LNCaP clone FGC (cell line): ENCODE results near the gene FANCE.
A peak's percentile ranks its signal among the peaks of the same experiment; 100 is the strongest.

Experiments used
- DNase-seq: peaks from one replicate; pipeline ENCODE4 v3.0.0-alpha.2; 2011; ENCODE audit warnings: low read depth
- H3K4me3 ChIP-seq: 2 replicates; pipeline ENCODE4 v1.5.1; 2011; ENCODE audit warnings: mild to moderate bottlenecking, low read depth, low read length, control low read depth
- TF ChIP-seq, protein P1 (sequence below): IDR thresholded peaks from 2 replicates; pipeline ENCODE4 v1.5.1; 2012; ENCODE audit warnings: mild to moderate bottlenecking; ENCODE audit not compliant: control insufficient read depth, insufficient read depth; ENCODE audit errors: extremely low read depth

Gene FANCE

DNA sequence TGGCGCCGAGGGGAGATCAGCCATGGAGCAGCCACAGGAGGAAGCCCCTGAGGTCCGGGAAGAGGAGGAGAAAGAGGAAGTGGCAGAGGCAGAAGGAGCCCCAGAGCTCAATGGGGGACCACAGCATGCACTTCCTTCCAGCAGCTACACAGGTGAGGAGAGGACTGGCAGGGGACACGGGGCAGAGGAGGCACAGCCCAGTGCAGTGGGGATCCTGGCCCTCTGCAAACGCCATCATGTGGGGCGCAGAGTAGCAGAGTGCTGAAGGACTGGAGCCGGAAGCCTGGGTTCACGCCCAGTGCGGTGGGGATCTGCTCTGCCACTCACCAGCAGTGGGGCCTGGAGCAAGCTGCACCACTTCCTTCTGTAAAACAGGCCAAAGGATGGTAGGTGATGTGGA lies 41.1 kb upstream of the FANCE start:
- TF ChIP-seq, protein P1, sequence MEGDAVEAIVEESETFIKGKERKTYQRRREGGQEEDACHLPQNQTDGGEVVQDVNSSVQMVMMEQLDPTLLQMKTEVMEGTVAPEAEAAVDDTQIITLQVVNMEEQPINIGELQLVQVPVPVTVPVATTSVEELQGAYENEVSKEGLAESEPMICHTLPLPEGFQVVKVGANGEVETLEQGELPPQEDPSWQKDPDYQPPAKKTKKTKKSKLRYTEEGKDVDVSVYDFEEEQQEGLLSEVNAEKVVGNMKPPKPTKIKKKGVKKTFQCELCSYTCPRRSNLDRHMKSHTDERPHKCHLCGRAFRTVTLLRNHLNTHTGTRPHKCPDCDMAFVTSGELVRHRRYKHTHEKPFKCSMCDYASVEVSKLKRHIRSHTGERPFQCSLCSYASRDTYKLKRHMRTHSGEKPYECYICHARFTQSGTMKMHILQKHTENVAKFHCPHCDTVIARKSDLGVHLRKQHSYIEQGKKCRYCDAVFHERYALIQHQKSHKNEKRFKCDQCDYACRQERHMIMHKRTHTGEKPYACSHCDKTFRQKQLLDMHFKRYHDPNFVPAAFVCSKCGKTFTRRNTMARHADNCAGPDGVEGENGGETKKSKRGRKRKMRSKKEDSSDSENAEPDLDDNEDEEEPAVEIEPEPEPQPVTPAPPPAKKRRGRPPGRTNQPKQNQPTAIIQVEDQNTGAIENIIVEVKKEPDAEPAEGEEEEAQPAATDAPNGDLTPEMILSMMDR = no peak
- no peak for DNase-seq
- no peak overlapping the region for H3K4me3 ChIP-seq

DNA sequence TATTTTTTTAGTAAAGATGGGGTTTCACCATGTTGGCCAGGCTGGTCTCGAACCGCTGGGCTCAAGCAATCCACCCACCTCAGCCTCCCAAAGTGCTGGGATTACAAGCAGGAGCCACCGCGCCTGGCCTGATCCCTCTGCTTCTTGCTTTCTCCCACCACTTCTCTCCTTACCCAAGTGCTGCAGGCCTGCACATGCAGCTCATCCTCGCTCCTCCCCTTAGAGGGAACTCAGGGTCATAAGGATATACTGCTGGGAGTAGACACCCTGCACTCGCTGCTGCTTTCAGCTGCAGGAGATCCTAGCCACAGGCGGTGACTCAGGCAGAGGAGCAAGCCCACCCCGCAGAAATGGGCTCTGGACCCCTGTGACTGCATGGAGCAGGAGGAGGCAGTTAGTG lies 40.0 kb upstream of the FANCE start:
- H3K4me3 ChIP-seq = no peak overlapping the region

DNA sequence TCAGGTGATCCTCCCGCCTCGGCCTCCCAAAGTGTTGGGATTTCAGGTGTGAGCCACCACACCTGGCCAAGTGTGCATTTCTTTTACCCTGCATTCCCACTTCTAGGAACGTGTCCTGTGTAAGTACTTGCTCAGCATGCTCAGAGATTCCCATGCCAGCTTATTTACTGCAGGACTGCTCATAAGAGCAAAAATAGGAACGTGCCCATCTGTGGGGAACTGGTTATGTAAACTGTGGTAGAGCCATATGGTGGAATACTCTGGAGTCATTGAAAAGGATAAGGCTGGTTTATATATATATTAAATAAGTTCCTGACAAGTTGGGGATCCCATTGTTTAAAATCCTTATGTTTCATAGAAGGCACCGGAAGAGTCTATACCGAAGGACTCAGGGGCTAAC lies 38.2 kb upstream of the FANCE start:
- TF ChIP-seq, protein P1 = no peak
- no peak overlapping the region for H3K4me3 ChIP-seq

More for the DNA sequence above, 40.0 kb upstream of the FANCE start:
- TF ChIP-seq, protein P1 = no peak
- DNase-seq = no peak

DNA sequence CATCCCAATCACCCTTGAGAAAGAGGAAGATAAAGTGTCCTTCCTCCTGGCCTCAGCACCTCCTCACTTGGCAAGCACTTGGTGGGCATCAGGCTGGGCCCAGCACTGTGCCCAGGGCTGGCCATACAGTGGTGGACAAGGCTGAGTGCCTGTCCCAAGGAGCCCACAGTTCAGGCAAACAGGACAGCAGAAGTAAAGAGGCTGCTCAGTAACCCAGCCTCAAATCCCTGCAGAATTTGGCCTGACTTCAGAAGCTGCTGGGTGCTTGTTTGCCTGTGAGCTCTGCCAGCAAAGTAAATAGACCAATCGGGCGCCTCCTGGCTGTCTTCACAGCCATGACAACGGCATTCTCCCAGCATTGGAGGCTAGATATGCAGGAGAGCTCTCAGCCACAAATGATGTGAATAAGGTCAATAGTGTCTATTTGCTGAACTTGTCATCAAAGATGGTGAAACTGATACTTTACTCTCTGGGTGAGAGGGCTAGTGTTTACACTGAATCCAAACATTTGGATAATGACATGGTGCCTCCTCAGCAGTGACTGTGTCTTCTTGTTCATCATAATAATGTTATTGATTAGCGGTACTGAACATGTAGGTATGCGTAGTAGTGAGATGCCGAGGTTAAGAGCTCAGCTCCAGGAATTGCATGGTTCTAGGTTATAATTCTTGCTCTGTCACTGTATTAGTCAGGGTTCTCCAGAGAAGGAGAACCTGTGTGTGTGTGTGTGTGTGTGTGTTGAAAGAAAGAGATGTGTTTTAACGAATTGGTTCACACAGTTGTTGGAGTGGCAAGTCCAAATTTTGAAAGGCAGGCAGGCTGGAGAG lies 36.9 kb upstream of the FANCE start:
- H3K4me3 ChIP-seq = no peak overlapping the region
- TF ChIP-seq, protein P1 = peak; percentile 80
- peak; percentile 99 for DNase-seq

More for the DNA sequence above, 38.2 kb upstream of the FANCE start:
- no peak for DNase-seq

DNA sequence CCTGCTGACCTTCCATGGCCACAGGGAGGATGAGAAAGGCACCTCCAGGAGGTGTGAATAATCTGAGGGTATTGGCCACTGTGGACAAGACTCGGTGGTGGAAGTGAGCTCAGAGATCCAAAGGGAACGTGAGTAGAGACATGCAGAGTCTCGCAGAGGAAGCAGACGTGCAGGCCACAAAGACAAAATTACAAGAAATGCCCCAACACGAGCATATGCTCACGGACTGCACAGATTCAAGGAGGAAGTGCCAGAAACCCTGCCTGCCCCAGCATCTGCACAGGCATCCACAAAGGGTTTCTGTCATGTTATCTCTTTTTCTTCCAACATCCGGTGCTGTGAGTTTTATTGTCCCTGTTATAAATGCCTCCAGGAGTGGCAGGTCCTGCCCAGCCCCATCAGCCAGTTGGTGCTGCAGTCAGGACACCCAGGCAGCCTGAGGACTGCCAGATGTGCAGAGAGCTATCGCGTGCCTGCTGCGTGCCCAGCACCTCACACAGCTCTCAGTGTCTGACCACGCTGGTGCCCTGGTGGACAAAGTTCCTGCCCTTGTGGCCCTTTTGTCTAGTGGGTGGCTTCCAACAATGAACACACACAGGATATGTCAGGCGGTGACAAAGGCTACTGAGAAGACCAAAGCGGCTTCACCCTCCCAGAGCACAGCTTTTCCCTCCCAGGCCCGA lies 34.0 kb upstream of the FANCE start:
- TF ChIP-seq, protein P1 = no peak
- no peak overlapping the region for H3K4me3 ChIP-seq
- no peak for DNase-seq

DNA sequence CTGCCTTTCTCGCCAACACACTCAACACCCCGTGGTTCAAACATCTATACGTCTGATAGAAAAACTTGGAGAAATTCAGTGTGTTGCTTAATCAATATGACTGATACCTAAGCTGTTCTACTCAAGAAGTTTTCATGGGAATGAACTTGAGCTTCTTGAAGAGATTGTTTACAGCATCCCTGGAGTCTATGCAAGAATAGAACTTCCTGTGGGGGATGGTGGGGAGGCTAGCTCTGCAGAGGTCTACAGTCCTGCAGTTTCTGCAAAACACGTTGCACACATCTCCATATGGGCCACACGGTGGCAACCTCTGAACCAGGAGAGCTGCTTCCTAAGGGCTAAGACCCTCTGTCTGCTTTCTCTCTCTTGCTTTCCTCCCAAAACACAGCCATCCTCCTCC lies 32.7 kb upstream of the FANCE start:
- no peak for DNase-seq
- H3K4me3 ChIP-seq = no peak overlapping the region
- TF ChIP-seq, protein P1 = no peak
